ENCODE measurements around the gene FZD10.

Gene FZD10

DNA sequence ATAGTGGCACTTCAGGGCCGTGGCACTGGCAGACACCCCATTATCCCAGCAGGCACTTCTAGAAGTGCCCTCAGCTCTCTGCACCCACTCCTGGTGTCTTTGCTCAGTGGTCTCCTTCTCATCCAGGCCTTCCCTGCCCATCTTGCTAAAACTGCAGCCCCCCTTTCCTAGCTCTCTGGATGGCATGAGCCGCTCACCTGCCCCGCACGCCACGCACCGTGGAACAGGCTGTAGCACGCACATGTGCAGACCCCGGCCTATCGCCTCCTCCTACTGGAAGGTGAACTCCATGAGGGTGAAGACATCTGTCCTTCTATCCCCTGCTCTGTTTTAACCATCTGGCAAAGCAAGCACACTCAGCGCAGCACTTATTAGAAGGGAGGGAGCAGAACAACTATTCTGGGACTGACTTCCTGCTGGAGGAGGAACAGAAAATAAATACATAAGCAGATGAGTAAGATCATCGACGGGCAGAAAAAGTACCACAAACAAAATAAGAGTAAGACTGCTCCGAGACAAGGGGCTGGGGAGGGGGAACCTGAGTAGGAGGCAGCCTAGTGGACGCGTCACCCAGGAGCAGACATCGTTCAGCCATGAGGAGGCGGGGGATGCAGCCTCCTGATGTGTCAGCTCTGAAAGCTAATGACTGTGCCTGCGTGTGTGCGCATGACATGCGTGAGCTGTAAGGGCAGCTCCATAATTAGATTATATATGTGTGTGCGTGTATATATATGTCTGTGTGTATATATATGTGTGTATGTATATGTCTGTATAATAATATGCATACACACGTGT is 7.8 kb upstream of the FZD10 start:
- no peak for DNase-seq (ENCODE audit: low read depth)

DNA sequence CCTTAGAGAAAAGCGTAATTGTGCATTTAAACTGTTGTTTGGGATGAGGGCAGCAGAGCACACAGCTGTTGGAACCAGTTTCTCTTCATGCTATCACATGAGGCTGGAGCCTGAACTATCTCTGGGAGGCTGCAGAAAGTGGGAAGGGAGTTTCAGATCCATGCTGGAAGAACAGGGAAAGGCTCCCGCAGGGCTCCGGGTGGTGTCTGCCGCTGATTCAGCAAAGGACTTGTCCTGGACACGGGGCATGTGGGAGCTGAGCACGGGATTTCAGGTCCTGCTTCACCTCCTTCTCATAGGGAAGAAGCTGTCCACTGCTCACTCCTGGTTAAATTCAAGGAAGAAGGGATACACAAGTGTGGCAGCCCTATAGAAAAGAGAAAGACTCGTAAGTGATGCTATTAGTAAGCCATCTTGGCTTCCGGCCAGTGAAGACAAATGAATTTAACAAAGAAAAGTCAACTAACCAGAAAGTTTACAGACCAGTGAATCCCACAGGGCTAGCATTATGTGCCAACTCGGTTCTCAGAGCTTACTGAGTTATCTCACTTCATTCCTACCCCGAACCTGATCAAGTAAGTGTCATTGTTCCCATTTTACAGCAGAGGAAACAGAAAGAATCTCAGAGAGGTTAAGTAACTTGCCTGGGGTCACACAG is 6.7 kb upstream of the FZD10 start:
- no peak for DNase-seq (ENCODE audit: low read depth)

GRCh38 chr12:130156652-130157275 is 5.5 kb upstream of the FZD10 start:
- no peak for DNase-seq (ENCODE audit: low read depth)

- no peak for DNase-seq (ENCODE audit: low read depth)
These were observed 4.1 kb upstream of the FZD10 start for GRCh38 chr12:130157998-130158753.

DNA sequence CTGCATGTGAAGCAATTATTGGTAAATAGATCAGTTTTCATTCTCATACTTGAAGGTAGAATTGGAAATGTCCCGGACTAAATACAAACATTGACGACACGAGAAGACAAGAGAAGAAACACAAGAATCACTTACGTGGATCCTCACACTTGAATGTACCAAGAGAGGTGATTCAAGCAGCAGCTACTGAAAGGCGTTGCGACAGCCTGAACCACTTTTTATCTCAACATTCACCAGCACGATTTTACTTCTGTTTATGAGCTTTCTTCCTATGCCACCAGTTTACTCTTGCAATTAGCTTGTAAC is 3.6 kb upstream of the FZD10 start:
- no peak for DNase-seq (ENCODE audit: low read depth)

GRCh38 chr12:130160306-130160705 is 2.0 kb upstream of the FZD10 start:
- DNase-seq (ENCODE audit: low read depth), result no peak

DNA sequence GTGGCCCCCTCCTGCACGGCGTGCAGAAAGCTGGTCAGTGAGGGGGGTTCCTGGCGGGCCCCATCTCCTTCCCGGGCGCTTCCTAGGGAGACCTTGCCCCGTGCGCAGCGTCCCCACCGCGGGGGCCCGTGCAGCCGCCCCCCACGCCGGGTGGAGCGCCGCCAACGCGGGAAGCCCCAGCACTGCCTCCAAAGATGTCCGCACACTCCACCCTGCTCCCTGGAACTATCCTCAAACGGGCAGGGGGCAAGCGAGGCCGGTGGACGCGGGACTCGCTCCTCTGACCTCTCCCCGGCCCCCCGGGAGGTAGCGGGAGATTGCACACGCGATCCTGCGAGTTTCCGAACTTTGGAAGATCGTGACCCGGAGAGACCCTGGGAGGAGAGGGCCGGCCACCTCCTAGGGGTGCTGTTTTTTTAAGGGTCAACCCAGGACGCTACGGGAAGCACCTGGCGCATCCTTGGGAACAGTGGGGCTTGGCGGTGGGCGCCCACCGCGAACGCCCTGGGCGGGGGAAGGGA is 1.5 kb upstream of the FZD10 start:
- DNase-seq (ENCODE audit: low read depth), result no peak

GRCh38 chr12:130161261-130162243 is 712 bp upstream of the FZD10 start:
- DNase-seq (ENCODE audit: low read depth), result no peak

- no peak for DNase-seq (ENCODE audit: low read depth)
These were observed 639 bp downstream of the FZD10 start for GRCh38 chr12:130162745-130163460.

- no peak for DNase-seq (ENCODE audit: low read depth)
These were observed 1.4 kb downstream of the FZD10 start for GRCh38 chr12:130163461-130164215.

- no peak for DNase-seq (ENCODE audit: low read depth)
These were observed 1.9 kb downstream of the FZD10 start for GRCh38 chr12:130164216-130164542.

- DNase-seq (ENCODE audit: low read depth), result no peak
These were observed 2.7 kb downstream of the FZD10 start for GRCh38 chr12:130164936-130165335.

GRCh38 chr12:130166306-130166705 is 4.0 kb downstream of the FZD10 start:
- no peak for DNase-seq (ENCODE audit: low read depth)

GRCh38 chr12:130167537-130167936 is 5.3 kb downstream of the FZD10 start:
- no peak for DNase-seq (ENCODE audit: low read depth)

GRCh38 chr12:130169256-130169655 is 7.0 kb downstream of the FZD10 start:
- DNase-seq (ENCODE audit: low read depth), result no peak

- DNase-seq (ENCODE audit: low read depth), result no peak
These were observed 7.7 kb downstream of the FZD10 start for GRCh38 chr12:130169924-130170323.

GRCh38 chr12:130170611-130171010 is 8.3 kb downstream of the FZD10 start:
- DNase-seq (ENCODE audit: low read depth), result no peak

- DNase-seq (ENCODE audit: low read depth), result no peak
These were observed 15.5 kb downstream of the FZD10 start for GRCh38 chr12:130177635-130178242.

DNA sequence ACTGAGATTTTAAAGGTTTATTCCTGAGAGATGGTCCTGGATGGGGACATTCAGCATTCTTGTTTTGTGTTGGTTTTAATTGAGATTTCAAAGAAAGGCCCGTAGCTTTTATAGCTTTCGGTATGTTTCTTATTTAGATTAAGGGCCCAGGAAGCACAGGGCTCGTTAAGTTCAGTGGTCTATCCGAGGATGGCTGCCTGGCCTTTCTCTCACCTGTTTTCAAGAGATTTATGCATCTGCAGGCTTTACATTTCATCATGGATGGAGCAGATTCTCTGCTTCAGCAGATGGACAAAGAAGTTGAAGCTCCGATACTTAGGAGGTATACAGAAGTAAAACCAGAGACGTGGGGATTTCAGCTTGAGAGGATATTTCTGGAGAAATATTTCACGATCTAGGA is 16.0 kb downstream of the FZD10 start:
- no peak for DNase-seq (ENCODE audit: low read depth)

GRCh38 chr12:130179191-130179590 is 16.9 kb downstream of the FZD10 start:
- no peak for DNase-seq (ENCODE audit: low read depth)
